NCI-H510A (cell line): ENCODE measurements around the gene ENPP1.
"Not testable (repeated sequence)": the region's sequence is repeated elsewhere in the genome, so short reads cannot be mapped to it uniquely, and the experiment has no call there.

Experiments used
- DNase-seq: peaks from one replicate; lab custom pipeline; 2025; lab: John Stamatoyannopoulos, UW

The ENPP1 gene

GRCh38 chr6:131916091-131916796 lies 108.4 kb downstream of the ENPP1 start:
- not testable (repeated sequence) for DNase-seq

GRCh38 chr6:131916847-131917246 lies 109.0 kb downstream of the ENPP1 start:
- no peak for DNase-seq

- no peak for DNase-seq
Observed at GRCh38 chr6:131917318-131917717, 109.5 kb downstream of the ENPP1 start.

- no peak for DNase-seq
Observed at GRCh38 chr6:131917763-131918649, 110.2 kb downstream of the ENPP1 start.

GRCh38 chr6:131918650-131919355 lies 111.0 kb downstream of the ENPP1 start:
- DNase-seq, result no peak

GRCh38 chr6:131920656-131921055 lies 112.8 kb downstream of the ENPP1 start:
- DNase-seq, result no peak

GRCh38 chr6:131923356-131923755 lies 115.5 kb downstream of the ENPP1 start:
- DNase-seq, result no peak

- DNase-seq, result no peak
Observed at GRCh38 chr6:131924881-131925474, 117.2 kb downstream of the ENPP1 start.

GRCh38 chr6:131929264-131929663 lies 121.4 kb downstream of the ENPP1 start:
- no peak for DNase-seq

GRCh38 chr6:131929976-131930375 lies 122.2 kb downstream of the ENPP1 start:
- DNase-seq, result no peak

- DNase-seq, result no peak
Observed at GRCh38 chr6:131931063-131931750, 123.4 kb downstream of the ENPP1 start.

- DNase-seq, result no peak
Observed at GRCh38 chr6:131936156-131936555, 128.3 kb downstream of the ENPP1 start.

GRCh38 chr6:131937226-131937625 lies 129.4 kb downstream of the ENPP1 start:
- DNase-seq, result no peak

GRCh38 chr6:131937703-131938631 lies 130.1 kb downstream of the ENPP1 start:
- no peak for DNase-seq
